GM23338 (cell line): Measurements from ENCODE around the gene CD276. TPM values are rescaled to one million over a fixed set of nuclear protein-coding genes. Genes with fewer than 3 reads are reported as not detected.

ENCODE experiments used
- ATAC-seq: fragments of 200-7000 bp; cut with Tn5 transposase; 3 replicates; pipeline ENCODE4 v1.9.1; 2020
- DNase-seq: peaks from one replicate; pipeline ENCODE4 v3.0.0-alpha.2; 2015; ENCODE audit warnings: low spot score
- H2AFZ ChIP-seq: fragments of 200-600 bp; sonication (generic); 2 replicates; pipeline ENCODE4 v1.8.0; 2016; ENCODE audit warnings: antibody characterized with exemption, mild to moderate bottlenecking, moderate library complexity
- H3F3A ChIP-seq: fragments of 200-600 bp; sonication (generic); replicated peaks from 2 replicates; pipeline ENCODE4 v1.8.0; 2017; ENCODE audit warnings: antibody characterized with exemption, mixed run types, low read depth
- H3K27ac ChIP-seq: fragments of 200-600 bp; sonication (generic); 2 replicates; pipeline ENCODE4 v1.6.1; 2016; ENCODE audit warnings: low read depth
- H3K27me3 ChIP-seq: fragments of 200-600 bp; sonication (generic); 2 replicates; pipeline ENCODE4 v1.8.0; 2016; ENCODE audit warnings: mild to moderate bottlenecking, mixed run types, moderate library complexity; ENCODE audit not compliant: insufficient read depth
- H3K36me3 ChIP-seq: fragments of 200-600 bp; sonication (generic); 2 replicates; pipeline ENCODE4 v1.8.0; 2016; ENCODE audit warnings: mild to moderate bottlenecking; ENCODE audit not compliant: insufficient read depth
- H3K4me1 ChIP-seq: fragments of 200-600 bp; sonication (generic); 2 replicates; pipeline ENCODE4 v1.8.0; 2016; ENCODE audit warnings: mild to moderate bottlenecking, moderate library complexity; ENCODE audit not compliant: insufficient read depth
- H3K4me2 ChIP-seq: fragments of 200-600 bp; sonication (generic); 2 replicates; pipeline ENCODE4 v1.7.1; 2017; ENCODE audit warnings: mixed run types
- H3K4me3 ChIP-seq: fragments of 200-600 bp; sonication (generic); 2 replicates; pipeline ENCODE4 v1.6.1; 2016; ENCODE audit warnings: mixed run types
- H3K79me2 ChIP-seq: fragments of 200-600 bp; sonication (generic); replicated peaks from 2 replicates; pipeline ENCODE4 v1.8.0; 2017; ENCODE audit warnings: mild to moderate bottlenecking; ENCODE audit not compliant: insufficient read depth
- H3K9me2 ChIP-seq: fragments of 200-600 bp; sonication (generic); 2 replicates; pipeline ENCODE4 v1.8.0; 2017; ENCODE audit not compliant: insufficient read depth
- H4K20me1 ChIP-seq: fragments of 200-600 bp; sonication (generic); replicated peaks from 2 replicates; pipeline ENCODE4 v1.8.0; 2017; ENCODE audit warnings: mild to moderate bottlenecking; ENCODE audit not compliant: insufficient read depth
- H3K27ac Mint-ChIP-seq: 2 replicates; pipeline ENCODE4 v1.8.0; 2020; ENCODE audit warnings: inconsistent platforms, mild to moderate bottlenecking, moderate library complexity, mixed read lengths
- H3K27me3 Mint-ChIP-seq: 3 replicates; pipeline ENCODE4 v1.8.0; 2022; ENCODE audit warnings: low read depth, mild to moderate bottlenecking, moderate library complexity, mixed read lengths, inconsistent platforms; ENCODE audit not compliant: insufficient read depth, poor library complexity
- H3K36me3 Mint-ChIP-seq: 3 replicates; pipeline ENCODE4 v1.8.0; 2021; ENCODE audit warnings: low read depth, mild to moderate bottlenecking, inconsistent platforms, moderate library complexity, mixed read lengths
- H3K4me1 Mint-ChIP-seq: 3 replicates; pipeline ENCODE4 v1.8.0; 2020; ENCODE audit warnings: mild to moderate bottlenecking, inconsistent platforms, mixed read lengths
- H3K4me3 Mint-ChIP-seq: 3 replicates; pipeline ENCODE4 v1.8.0; 2021; ENCODE audit warnings: moderate library complexity, mild to moderate bottlenecking, inconsistent platforms, mixed read lengths
- H3K9me3 Mint-ChIP-seq: 3 replicates; pipeline ENCODE4 v1.8.0; 2020; ENCODE audit warnings: moderate library complexity, mild to moderate bottlenecking, inconsistent platforms, mixed read lengths
- CREB1 ChIP-seq: fragments of 250-450 bp; sonication (Bioruptor Pico); IDR thresholded peaks from 2 replicates; pipeline ENCODE4 v1.5.0; 2020; ENCODE audit warnings: low read depth, mild to moderate bottlenecking, moderate library complexity
- EZH2 ChIP-seq: fragments of 200-600 bp; sonication (generic); IDR thresholded peaks from one replicate; pipeline ENCODE4 v1.8.0; 2017; ENCODE audit warnings: antibody characterized with exemption, mild to moderate bottlenecking, low read depth; ENCODE audit not compliant: unreplicated experiment
- EZH2phosphoT487 ChIP-seq: fragments of 200-600 bp; sonication (generic); IDR thresholded peaks from one replicate; pipeline ENCODE4 v1.8.1; 2018; ENCODE audit warnings: antibody characterized with exemption; ENCODE audit not compliant: unreplicated experiment
- JUNB ChIP-seq: IDR thresholded peaks from one replicate; pipeline ENCODE4 v1.6.1; 2016; ENCODE audit warnings: antibody characterized with exemption; ENCODE audit not compliant: unreplicated experiment
- NANOG ChIP-seq: IDR thresholded peaks from 2 replicates; pipeline ENCODE4 v1.6.1; 2016; ENCODE audit warnings: antibody characterized with exemption, borderline replicate concordance
- POLR2AphosphoS5 ChIP-seq: IDR thresholded peaks from 2 replicates; pipeline ENCODE4 v1.6.1; 2016; ENCODE audit warnings: antibody characterized with exemption, low read depth
- STAT1 ChIP-seq: IDR thresholded peaks from one replicate; pipeline ENCODE4 v1.6.1; 2016; ENCODE audit warnings: antibody characterized with exemption; ENCODE audit not compliant: unreplicated experiment
- ZNF114 ChIP-seq: fragments of 250-450 bp; sonication (Bioruptor Pico); IDR thresholded peaks from 2 replicates; pipeline ENCODE4 v1.5.0; 2020; ENCODE audit warnings: mild to moderate bottlenecking, moderate library complexity
- ZNF331 ChIP-seq: fragments of 250-450 bp; sonication (Bioruptor Pico); IDR thresholded peaks from 2 replicates; pipeline ENCODE4 v1.5.0; 2020; ENCODE audit warnings: low read depth, mild to moderate bottlenecking, moderate library complexity
- polyA plus RNA-seq: library from polyadenylated mRNA; unstranded; fragments of >200 nt; fragmentation: Nextera tagmentation; extraction: Ambion mirVana; gene quantifications from 2 replicates; pipeline ENCODE4 v1.2.1, GENCODE V29; 2016
- total RNA-seq: library from RNA; depleted of rRNA; stranded (reverse); fragments of >200 nt; shearing (Covaris generic); gene quantifications from 2 replicates; pipeline ENCODE4 v1.2.3, GENCODE V29; 2014
- TF ChIP-seq, protein P1 (sequence below), 2 experiments: fragments of 200-600 bp in 1 of 2; sonication (generic) in 1 of 2; conservative IDR thresholded peaks; 2 replicates each; pipeline versions ENCODE4 v1.5.1 to v1.6.1; 2016 to 2017; ENCODE audit warnings: antibody characterized with exemption in 2 of 2, low read depth in 2 of 2, mild to moderate bottlenecking in 2 of 2, moderate library complexity in 1 of 2
- TF ChIP-seq, protein P2 (sequence below): fragments of 250-450 bp; sonication (Bioruptor Pico); IDR thresholded peaks from 2 replicates; pipeline ENCODE4 v1.5.0; 2020; ENCODE audit warnings: mild to moderate bottlenecking, moderate library complexity

CD276 gene
- total and polyA plus RNA-seq, 2 experiments from 2014 or later = 60.9 to 158 TPM

DNA sequence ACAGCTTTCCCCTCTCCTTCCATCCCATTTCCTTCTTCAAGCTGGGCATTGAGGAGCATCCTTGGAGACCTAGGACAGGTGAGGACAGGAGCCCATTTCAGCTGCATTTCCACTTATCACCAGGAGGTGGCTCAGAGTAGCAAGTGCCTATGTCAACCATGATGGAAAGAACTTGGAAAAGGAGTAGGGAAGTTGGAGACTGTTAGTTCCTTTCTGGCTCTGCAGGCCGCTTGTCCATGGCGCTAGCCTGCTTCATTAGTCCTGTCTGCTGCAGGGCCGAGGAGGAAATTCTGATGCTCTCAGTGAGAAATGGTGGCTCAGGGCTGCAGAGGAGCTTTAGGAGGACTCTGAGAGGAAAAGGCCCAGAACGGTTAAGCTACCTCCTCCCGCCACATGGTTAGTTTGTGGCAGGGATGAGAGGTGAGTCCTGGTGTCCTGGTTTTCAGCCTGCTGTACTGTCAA, 7.0 kb upstream of the CD276 start:
- Histone ChIP-seq H3K79me2 (no peaks in the 10 kb centered on the region), H3K27me3 (no peaks in the 10 kb centered on the region), H3K9me2 (no peaks in the 10 kb centered on the region; the same call in 1 of the 2 replicates), H2AFZ (peak overlapping the region; percentile 67; the same call in 1 of the 2 replicates), H3K4me3 (no peak overlapping the region), H4K20me1 (no peaks in the 10 kb centered on the region), H3K4me1 (peaks cover 8% of the 10 kb centered on the region; the same call in 1 of the 2 replicates), H3K27ac (no peak overlapping the region), H3K36me3 (no peaks in the 10 kb centered on the region), H3F3A (no peaks in the 10 kb centered on the region), H3K4me2 (no peak overlapping the region)
- no peak for TF ChIP-seq EZH2phosphoT487
- TF ChIP-seq, protein P1, sequence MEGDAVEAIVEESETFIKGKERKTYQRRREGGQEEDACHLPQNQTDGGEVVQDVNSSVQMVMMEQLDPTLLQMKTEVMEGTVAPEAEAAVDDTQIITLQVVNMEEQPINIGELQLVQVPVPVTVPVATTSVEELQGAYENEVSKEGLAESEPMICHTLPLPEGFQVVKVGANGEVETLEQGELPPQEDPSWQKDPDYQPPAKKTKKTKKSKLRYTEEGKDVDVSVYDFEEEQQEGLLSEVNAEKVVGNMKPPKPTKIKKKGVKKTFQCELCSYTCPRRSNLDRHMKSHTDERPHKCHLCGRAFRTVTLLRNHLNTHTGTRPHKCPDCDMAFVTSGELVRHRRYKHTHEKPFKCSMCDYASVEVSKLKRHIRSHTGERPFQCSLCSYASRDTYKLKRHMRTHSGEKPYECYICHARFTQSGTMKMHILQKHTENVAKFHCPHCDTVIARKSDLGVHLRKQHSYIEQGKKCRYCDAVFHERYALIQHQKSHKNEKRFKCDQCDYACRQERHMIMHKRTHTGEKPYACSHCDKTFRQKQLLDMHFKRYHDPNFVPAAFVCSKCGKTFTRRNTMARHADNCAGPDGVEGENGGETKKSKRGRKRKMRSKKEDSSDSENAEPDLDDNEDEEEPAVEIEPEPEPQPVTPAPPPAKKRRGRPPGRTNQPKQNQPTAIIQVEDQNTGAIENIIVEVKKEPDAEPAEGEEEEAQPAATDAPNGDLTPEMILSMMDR (conservative IDR thresholded peaks at IDR 0.05; ENCODE audit: low read depth in 2 of 2) = peak; percentile 80 to 94
- ATAC-seq (peak; percentile 93), DNase-seq (peak; percentile 89)
- Mint-ChIP-seq H3K27me3 (peaks cover 4% of the 10 kb centered on the region), H3K4me3 (no peak overlapping the region), H3K27ac (no peak overlapping the region), H3K9me3 (no peaks in the 10 kb centered on the region), H3K4me1 (peaks cover 18% of the 10 kb centered on the region), H3K36me3 (no peaks in the 10 kb centered on the region)

DNA sequence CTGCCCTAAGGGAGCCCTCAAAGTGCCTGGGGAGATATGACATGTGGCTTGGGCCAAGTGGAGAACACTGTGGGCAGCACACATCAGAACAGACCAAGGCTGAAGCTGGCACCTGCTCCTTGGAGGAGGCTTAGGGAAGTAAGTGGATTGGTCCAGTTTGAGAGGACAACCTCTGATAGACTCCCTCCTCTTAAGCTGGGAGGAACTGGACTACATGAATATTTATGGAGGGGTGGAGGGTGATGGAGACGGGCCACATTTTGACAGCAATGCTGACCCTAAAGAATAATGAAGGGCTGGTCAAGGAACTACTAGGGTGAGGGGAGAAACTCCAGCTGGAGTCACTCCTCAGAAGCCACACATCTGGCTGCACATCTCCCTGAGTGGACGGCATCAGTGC, 6.5 kb upstream of the CD276 start:
- no peaks in the 10 kb centered on the region for H3K36me3 ChIP-seq
- peaks cover 4% of the 10 kb centered on the region for H3K27me3 Mint-ChIP-seq
- TF ChIP-seq, protein P1 (conservative IDR thresholded peaks at IDR 0.05; ENCODE audit: low read depth in 2 of 2) = no peak
- TF ChIP-seq JUNB (no peak), ZNF331 (CRISPR knock-in tag) (no peak), NANOG (no peak), CREB1 (CRISPR knock-in tag) (no peak), EZH2 (no peak), STAT1 (no peak), ZNF114 (CRISPR knock-in tag) (no peak), POLR2AphosphoS5 (no peak)
- TF ChIP-seq, protein P2, sequence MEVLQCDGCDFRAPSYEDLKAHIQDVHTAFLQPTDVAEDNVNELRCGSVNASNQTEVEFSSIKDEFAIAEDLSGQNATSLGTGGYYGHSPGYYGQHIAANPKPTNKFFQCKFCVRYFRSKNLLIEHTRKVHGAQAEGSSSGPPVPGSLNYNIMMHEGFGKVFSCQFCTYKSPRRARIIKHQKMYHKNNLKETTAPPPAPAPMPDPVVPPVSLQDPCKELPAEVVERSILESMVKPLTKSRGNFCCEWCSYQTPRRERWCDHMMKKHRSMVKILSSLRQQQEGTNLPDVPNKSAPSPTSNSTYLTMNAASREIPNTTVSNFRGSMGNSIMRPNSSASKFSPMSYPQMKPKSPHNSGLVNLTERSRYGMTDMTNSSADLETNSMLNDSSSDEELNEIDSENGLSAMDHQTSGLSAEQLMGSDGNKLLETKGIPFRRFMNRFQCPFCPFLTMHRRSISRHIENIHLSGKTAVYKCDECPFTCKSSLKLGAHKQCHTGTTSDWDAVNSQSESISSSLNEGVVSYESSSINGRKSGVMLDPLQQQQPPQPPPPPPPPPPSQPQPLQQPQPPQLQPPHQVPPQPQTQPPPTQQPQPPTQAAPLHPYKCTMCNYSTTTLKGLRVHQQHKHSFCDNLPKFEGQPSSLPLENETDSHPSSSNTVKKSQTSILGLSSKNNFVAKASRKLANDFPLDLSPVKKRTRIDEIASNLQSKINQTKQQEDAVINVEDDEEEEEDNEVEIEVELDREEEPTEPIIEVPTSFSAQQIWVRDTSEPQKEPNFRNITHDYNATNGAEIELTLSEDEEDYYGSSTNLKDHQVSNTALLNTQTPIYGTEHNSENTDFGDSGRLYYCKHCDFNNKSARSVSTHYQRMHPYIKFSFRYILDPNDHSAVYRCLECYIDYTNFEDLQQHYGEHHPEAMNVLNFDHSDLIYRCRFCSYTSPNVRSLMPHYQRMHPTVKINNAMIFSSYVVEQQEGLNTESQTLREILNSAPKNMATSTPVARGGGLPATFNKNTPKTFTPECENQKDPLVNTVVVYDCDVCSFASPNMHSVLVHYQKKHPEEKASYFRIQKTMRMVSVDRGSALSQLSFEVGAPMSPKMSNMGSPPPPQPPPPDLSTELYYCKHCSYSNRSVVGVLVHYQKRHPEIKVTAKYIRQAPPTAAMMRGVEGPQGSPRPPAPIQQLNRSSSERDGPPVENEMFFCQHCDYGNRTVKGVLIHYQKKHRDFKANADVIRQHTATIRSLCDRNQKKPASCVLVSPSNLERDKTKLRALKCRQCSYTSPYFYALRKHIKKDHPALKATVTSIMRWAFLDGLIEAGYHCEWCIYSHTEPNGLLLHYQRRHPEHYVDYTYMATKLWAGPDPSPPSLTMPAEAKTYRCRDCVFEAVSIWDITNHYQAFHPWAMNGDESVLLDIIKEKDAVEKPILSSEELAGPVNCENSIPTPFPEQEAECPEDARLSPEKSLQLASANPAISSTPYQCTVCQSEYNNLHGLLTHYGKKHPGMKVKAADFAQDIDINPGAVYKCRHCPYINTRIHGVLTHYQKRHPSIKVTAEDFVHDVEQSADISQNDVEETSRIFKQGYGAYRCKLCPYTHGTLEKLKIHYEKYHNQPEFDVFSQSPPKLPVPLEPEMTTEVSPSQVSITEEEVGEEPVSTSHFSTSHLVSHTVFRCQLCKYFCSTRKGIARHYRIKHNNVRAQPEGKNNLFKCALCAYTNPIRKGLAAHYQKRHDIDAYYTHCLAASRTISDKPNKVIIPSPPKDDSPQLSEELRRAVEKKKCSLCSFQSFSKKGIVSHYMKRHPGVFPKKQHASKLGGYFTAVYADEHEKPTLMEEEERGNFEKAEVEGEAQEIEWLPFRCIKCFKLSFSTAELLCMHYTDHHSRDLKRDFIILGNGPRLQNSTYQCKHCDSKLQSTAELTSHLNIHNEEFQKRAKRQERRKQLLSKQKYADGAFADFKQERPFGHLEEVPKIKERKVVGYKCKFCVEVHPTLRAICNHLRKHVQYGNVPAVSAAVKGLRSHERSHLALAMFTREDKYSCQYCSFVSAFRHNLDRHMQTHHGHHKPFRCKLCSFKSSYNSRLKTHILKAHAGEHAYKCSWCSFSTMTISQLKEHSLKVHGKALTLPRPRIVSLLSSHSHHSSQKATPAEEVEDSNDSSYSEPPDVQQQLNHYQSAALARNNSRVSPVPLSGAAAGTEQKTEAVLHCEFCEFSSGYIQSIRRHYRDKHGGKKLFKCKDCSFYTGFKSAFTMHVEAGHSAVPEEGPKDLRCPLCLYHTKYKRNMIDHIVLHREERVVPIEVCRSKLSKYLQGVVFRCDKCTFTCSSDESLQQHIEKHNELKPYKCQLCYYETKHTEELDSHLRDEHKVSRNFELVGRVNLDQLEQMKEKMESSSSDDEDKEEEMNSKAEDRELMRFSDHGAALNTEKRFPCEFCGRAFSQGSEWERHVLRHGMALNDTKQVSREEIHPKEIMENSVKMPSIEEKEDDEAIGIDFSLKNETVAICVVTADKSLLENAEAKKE (CRISPR knock-in tag) = no peak

More for the DNA sequence above, 6.5 kb upstream of the CD276 start:
- no peaks in the 10 kb centered on the region for H3K9me3 Mint-ChIP-seq
- peaks cover 18% of the 10 kb centered on the region for H3K4me1 Mint-ChIP-seq
- Histone ChIP-seq H3K27ac (no peak overlapping the region), H2AFZ (peak overlapping the region; percentile 67; the same call in 1 of the 2 replicates), H3K9me2 (no peaks in the 10 kb centered on the region; the same call in 1 of the 2 replicates), H3K4me2 (no peak overlapping the region), H3F3A (no peaks in the 10 kb centered on the region), H3K4me1 (peaks cover 8% of the 10 kb centered on the region; the same call in 1 of the 2 replicates), H3K4me3 (no peak overlapping the region), H3K27me3 (no peaks in the 10 kb centered on the region), H4K20me1 (no peaks in the 10 kb centered on the region), H3K79me2 (no peaks in the 10 kb centered on the region)
- DNase-seq (no peak), ATAC-seq (no peak)
- H3K36me3 Mint-ChIP-seq = no peaks in the 10 kb centered on the region
- H3K27ac Mint-ChIP-seq = no peak overlapping the region
- no peak overlapping the region for H3K4me3 Mint-ChIP-seq
